K562 (cell line): ENCODE measurements around the gene ARMC8. TPM values are rescaled to one million over a fixed set of nuclear protein-coding genes. Genes with fewer than 3 reads are reported as not detected.

Experiments used
- ATAC-seq: fragments of 200-7000 bp; cut with Tn5 transposase; 3 replicates; pipeline ENCODE4 v1.9.1; 2020; ENCODE audit warnings: moderate library complexity
- BruUV-seq: library from RNA; stranded (reverse); fragments of 400-500 nt; replicated peaks from 2 replicates; lab custom pipeline; 2021; lab: Mats Ljungman, UMichigan
- CTCF ChIA-PET: fragments of 300-600 bp; formaldehyde crosslinking; extraction: SDS; loops from one replicate; lab custom pipeline; 2021; ENCODE audit warnings: low intra/inter-chr PET ratio; lab: Yijun Ruan, JAX
- POLR2A ChIA-PET: fragments of 300-600, 350-650 bp; sonication (Branson Sonifier 250); formaldehyde crosslinking; extraction: SDS; loops from one replicate; lab custom pipeline; 2021; ENCODE audit warnings: antibody characterized with exemption, inconsistent platforms; lab: Yijun Ruan, JAX
- DNase-seq, 4 experiments: peaks; one replicate each; pipeline versions ENCODE4 v3.0.0 to v3.0.0-alpha.2; 2011 to 2018; ENCODE audit warnings: low spot score in 3 of 4, mixed read lengths in 3 of 4; ENCODE audit errors: extremely low read depth in 1 of 4
- FAIRE-seq: peaks from 2 replicates; lab custom pipeline; 2011; peaks lifted over from hg19 to GRCh38; lab: Jason Lieb, UNC
- H2AFZ ChIP-seq: 2 replicates; pipeline ENCODE4 v1.6.0; 2011; ENCODE audit warnings: low read depth, low read length, control low read depth, inconsistent platforms
- H3K27ac ChIP-seq: fragments of 200-600 bp; 3 replicates; pipeline ENCODE4 v1.8.0; 2011; ENCODE audit warnings: low read depth, mild to moderate bottlenecking, control low read depth, inconsistent platforms, low read length, moderate library complexity, mixed read lengths; ENCODE audit errors: extremely low read depth
- H3K27me3 ChIP-seq, 2 experiments: fragments of 300-600 bp in 1 of 2; 2 replicates in 1 of 2; 3 replicates in 1 of 2; pipeline versions ENCODE4 v1.6.0 to v1.8.0; 2011; ENCODE audit warnings: inconsistent platforms in 2 of 2, low read length in 2 of 2, mild to moderate bottlenecking in 1 of 2, mixed read lengths in 1 of 2, moderate library complexity in 1 of 2; ENCODE audit not compliant: control insufficient read depth in 2 of 2, insufficient read depth in 2 of 2
- H3K36me3 ChIP-seq: fragments of 300-600 bp; 3 replicates; pipeline ENCODE4 v1.8.0; 2011; ENCODE audit warnings: mild to moderate bottlenecking, low read length, inconsistent platforms; ENCODE audit not compliant: control insufficient read depth, insufficient read depth
- H3K4me1 ChIP-seq, 2 experiments: fragments of 200-600 bp in 1 of 2; replicated peaks in 1 of 2; 2 replicates in 1 of 2; 3 replicates in 1 of 2; pipeline versions ENCODE4 v1.5.1 to v1.8.0; 2011; ENCODE audit warnings: inconsistent platforms in 2 of 2, low read length in 2 of 2, mild to moderate bottlenecking in 1 of 2, mixed read lengths in 1 of 2, moderate library complexity in 1 of 2; ENCODE audit not compliant: control insufficient read depth in 2 of 2, insufficient read depth in 2 of 2
- H3K4me2 ChIP-seq: 2 replicates; pipeline ENCODE4 v1.6.1; 2011; ENCODE audit warnings: low read length, control low read depth, inconsistent platforms, mixed read lengths; ENCODE audit not compliant: insufficient read depth
- H3K4me3 ChIP-seq: fragments of 200-600 bp; sonication (generic), shearing (Covaris generic); 2 replicates; pipeline ENCODE4 v1.5.1; 2016; ENCODE audit warnings: control low read depth, inconsistent platforms
- H3K79me2 ChIP-seq: fragments of 200-600 bp; 3 replicates; pipeline ENCODE4 v1.8.0; 2011; ENCODE audit warnings: low read length, inconsistent platforms; ENCODE audit not compliant: control insufficient read depth, insufficient read depth
- H3K9ac ChIP-seq, 2 experiments: 2 replicates each; pipeline versions ENCODE4 v1.6.0 to v1.6.1; 2011; ENCODE audit warnings: low read depth in 2 of 2, low read length in 2 of 2, control low read depth in 1 of 2, inconsistent platforms in 1 of 2, mild to moderate bottlenecking in 1 of 2, mixed read lengths in 1 of 2; ENCODE audit not compliant: insufficient read depth in 1 of 2
- H3K9me1 ChIP-seq: one replicate; pipeline ENCODE4 v1.6.0; 2011; ENCODE audit warnings: inconsistent platforms, mild to moderate bottlenecking, low read length, moderate library complexity; ENCODE audit not compliant: control insufficient read depth, insufficient read depth
- H3K9me3 ChIP-seq: replicated peaks from 2 replicates; pipeline ENCODE4 v1.5.1; 2011; ENCODE audit warnings: low read depth, low read length, inconsistent platforms; ENCODE audit not compliant: control insufficient read depth, insufficient read depth
- H4K20me1 ChIP-seq: replicated peaks from 2 replicates; pipeline ENCODE4 v1.6.1; 2011; ENCODE audit warnings: low read length, inconsistent platforms, mixed read lengths; ENCODE audit not compliant: control insufficient read depth, insufficient read depth
- CCAR2 ChIP-seq: fragments of 200-400 bp; formaldehyde crosslinking; IDR thresholded peaks from 2 replicates; pipeline ENCODE4 v1.6.1; 2017; ENCODE audit warnings: mild to moderate bottlenecking, low read depth, low read length
- NCOA6 ChIP-seq: fragments of 450-650 bp; IDR thresholded peaks from 2 replicates; pipeline ENCODE4 v1.6.1; 2017; ENCODE audit warnings: mild to moderate bottlenecking
- ZFPM2 ChIP-seq: fragments of 250-450 bp; sonication (Bioruptor Pico); IDR thresholded peaks from 2 replicates; pipeline ENCODE4 v1.5.1; 2022; ENCODE audit warnings: mild to moderate bottlenecking
- ZNF277 ChIP-seq: fragments of 250-450 bp; sonication (Bioruptor Pico); IDR thresholded peaks from 2 replicates; pipeline ENCODE4 v1.8.0; 2022; ENCODE audit warnings: inconsistent platforms, mild to moderate bottlenecking, moderate library complexity, borderline replicate concordance
- WGBS: fragments of 100-300 bp; shearing (Covaris generic); methylation state at CpG from one replicate; pipeline ENCODE4 v1.1.6; 2016; ENCODE audit warnings: low coverage, mixed read lengths; ENCODE audit not compliant: insufficient coverage; ENCODE audit errors: missing lambda C conversion rate; 5-methylcytosine and 5-hydroxymethylcytosine counted together
- in situ Hi-C: fragments of 300-500 bp; cut with MboI; formaldehyde crosslinking; loops from 4 replicates; pipeline ENCODE4 v1.15.0; 2018; ENCODE audit warnings: inconsistent platforms, mixed read lengths
- intact Hi-C: fragments of 100-400 bp; cut with micrococcal nuclease; formaldehyde crosslinking; loops from 2 replicates; pipeline ENCODE4 v1.14.2; 2022
- polyA plus RNA-seq, 8 experiments: library from polyadenylated mRNA; depleted of rRNA in 4 of 8; stranded (reverse) in 5 of 8; unstranded in 3 of 8; fragments of >200 nt; fragmentation: Nextera tagmentation in 2 of 8; fragmentation: Illumina TruSeq in 1 of 8; extraction: Ambion mirVana in 2 of 8; extraction: Trizol in 1 of 8; gene quantifications; 2 replicates each; pipeline versions ENCODE4 v1.2.1 to v1.2.3, GENCODE V29; 2011 to 2014; ENCODE audit warnings: inconsistent platforms in 1 of 8, missing spikeins in 1 of 8
- total RNA-seq, 7 experiments: library from RNA; depleted of rRNA in 6 of 7; stranded (reverse); fragments of >200 nt in 6 of 7; fragmentation: Illumina TruSeq in 2 of 7; extraction: Trizol in 2 of 7; gene quantifications; 2 replicates each; pipeline versions ENCODE4 v1.2.1 to v1.2.3, GENCODE V29; 2011 to 2021; ENCODE audit warnings: low replicate concordance in 1 of 7

Gene ARMC8
- total and polyA plus RNA-seq, 9 of the 15 experiments (the other 6 are each of a cell fraction or from before 2014, with no cell fraction given): 22.4 to 76.1 (median 37.3) TPM

- TF ChIP-seq ZNF277 (no peak), ZFPM2 (CRISPR knock-in tag) (no peak), CCAR2 (no peak)
Observed at GRCh38 chr3:138232705-138233364, 45.7 kb downstream of the ARMC8 start (continued).

- H3K79me2 ChIP-seq: no peaks in the 10 kb centered on the region
- H3K4me3 ChIP-seq: no peak overlapping the region
- TF ChIP-seq NCOA6: no peak
- TF ChIP-seq, all 486 proteins: peak for 0
- CTCF ChIA-PET: no interaction called here
- no peaks in the 10 kb centered on the region for H3K9me1 ChIP-seq
- H3K9ac ChIP-seq: no peak overlapping the region
- no TSS peak for BruUV-seq
- H2AFZ ChIP-seq: no peak overlapping the region
- 93% methylated on average over 5 of the region's 5 CpGs for WGBS
- POLR2A ChIA-PET: interaction anchor here (1.0 kb wide), 1 partner anchor 37 kb away, joined by 3 read pairs; no protein-coding TSS in a partner anchor
- in situ Hi-C loops (no loop called here), intact Hi-C loops (no loop called here)
- no peaks in the 10 kb centered on the region for H3K27me3 ChIP-seq
- FAIRE-seq: no peak
- no peaks in the 10 kb centered on the region for H3K4me1 ChIP-seq
- no peak for ATAC-seq
- no peak overlapping the region for H3K27ac ChIP-seq
- H3K4me2 ChIP-seq: no peak overlapping the region
- H3K36me3 ChIP-seq: peaks cover 84% of the 10 kb centered on the region
- no peak for DNase-seq
- H4K20me1 ChIP-seq: no peaks in the 10 kb centered on the region
- no peaks in the 10 kb centered on the region for H3K9me3 ChIP-seq
Observed at GRCh38 chr3:138234401-138235179, 47.5 kb downstream of the ARMC8 start.
